Mucosa of descending colon (tissue), 3 donors: ENCODE data around the gene RBM20. TPM values are rescaled to one million over a fixed set of nuclear protein-coding genes. Genes with fewer than 3 reads are reported as not detected.
"Not testable (repeated sequence)": the region's sequence is repeated elsewhere in the genome, so short reads cannot be mapped to it uniquely, and the experiment has no call there.

Experiments used
- ATAC-seq: fragments of 200-7000 bp; cut with Tn5 transposase; one replicate; pipeline ENCODE4 v1.9.1; 2020; ENCODE audit warnings: mild to moderate bottlenecking, moderate library complexity
- DNase-seq, 3 donors: peaks; one replicate each; pipeline ENCODE4 v3.0.0-alpha.2; 2020
- H3K36me3 ChIP-seq: fragments of 200-600 bp; one replicate; pipeline ENCODE4 v1.8.0; 2021; ENCODE audit warnings: low read depth, mild to moderate bottlenecking
- H3K4me1 ChIP-seq: fragments of 200-600 bp; one replicate; pipeline ENCODE4 v1.8.0; 2021; ENCODE audit warnings: low read depth, mild to moderate bottlenecking
- H3K4me3 ChIP-seq: fragments of 200-600 bp; one replicate; pipeline ENCODE4 v1.8.0; 2021; ENCODE audit warnings: mild to moderate bottlenecking
- H3K9me3 ChIP-seq: fragments of 200-600 bp; one replicate; pipeline ENCODE4 v1.8.0; 2021; ENCODE audit warnings: mild to moderate bottlenecking
- intact Hi-C, 2 donors: fragments of 100-400 bp; cut with DNase I in 1 of 2; cut with micrococcal nuclease in 1 of 2; formaldehyde crosslinking; loops; one replicate each; pipeline versions ENCODE4 v1.11.0 to v1.11.1; 2022; cut with DNase I, micrococcal nuclease
- total RNA-seq, 3 donors: library from RNA; stranded (reverse); fragmentation: NEBNext Ultra II Directional in 2 of 3; extraction: Animal tissue kit (Norgen Biotek cat#: 25700) in 2 of 3; gene quantifications; one replicate each; pipeline versions ENCODE4 v1.2.1 to v1.2.4, GENCODE V29; 2021 to 2023
- TF ChIP-seq, protein P1 (sequence below): fragments of 200-600 bp; IDR thresholded peaks from one replicate; pipeline ENCODE4 v1.8.0; 2022; ENCODE audit warnings: antibody characterized with exemption, mild to moderate bottlenecking
- donor health status: DM: no; HTN: no; CAD: no; lungs with moderate emphysema.
- donor health status: DM: no; HTN: no; CAD: no.
- donor health status: DM: no; HTN: yes; CAD: no.

Gene RBM20
- total RNA-seq, 3 donors from 2014 or later, result 0.46 to 9.7 (median 2.0) TPM

- Histone ChIP-seq H3K4me3 (no peak overlapping the region), H3K36me3 (no peaks in the 10 kb centered on the region), H3K4me1 (peaks cover 59% of the 10 kb centered on the region), H3K9me3 (no peaks in the 10 kb centered on the region)
- ATAC-seq, result no peak
- DNase-seq, result no peak
- intact Hi-C loops, result no loop called here
- TF ChIP-seq, protein P1, sequence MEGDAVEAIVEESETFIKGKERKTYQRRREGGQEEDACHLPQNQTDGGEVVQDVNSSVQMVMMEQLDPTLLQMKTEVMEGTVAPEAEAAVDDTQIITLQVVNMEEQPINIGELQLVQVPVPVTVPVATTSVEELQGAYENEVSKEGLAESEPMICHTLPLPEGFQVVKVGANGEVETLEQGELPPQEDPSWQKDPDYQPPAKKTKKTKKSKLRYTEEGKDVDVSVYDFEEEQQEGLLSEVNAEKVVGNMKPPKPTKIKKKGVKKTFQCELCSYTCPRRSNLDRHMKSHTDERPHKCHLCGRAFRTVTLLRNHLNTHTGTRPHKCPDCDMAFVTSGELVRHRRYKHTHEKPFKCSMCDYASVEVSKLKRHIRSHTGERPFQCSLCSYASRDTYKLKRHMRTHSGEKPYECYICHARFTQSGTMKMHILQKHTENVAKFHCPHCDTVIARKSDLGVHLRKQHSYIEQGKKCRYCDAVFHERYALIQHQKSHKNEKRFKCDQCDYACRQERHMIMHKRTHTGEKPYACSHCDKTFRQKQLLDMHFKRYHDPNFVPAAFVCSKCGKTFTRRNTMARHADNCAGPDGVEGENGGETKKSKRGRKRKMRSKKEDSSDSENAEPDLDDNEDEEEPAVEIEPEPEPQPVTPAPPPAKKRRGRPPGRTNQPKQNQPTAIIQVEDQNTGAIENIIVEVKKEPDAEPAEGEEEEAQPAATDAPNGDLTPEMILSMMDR, result no peak
These were observed 221.8 kb downstream of the RBM20 start for GRCh38 chr10:110865809-110866482.

DNA sequence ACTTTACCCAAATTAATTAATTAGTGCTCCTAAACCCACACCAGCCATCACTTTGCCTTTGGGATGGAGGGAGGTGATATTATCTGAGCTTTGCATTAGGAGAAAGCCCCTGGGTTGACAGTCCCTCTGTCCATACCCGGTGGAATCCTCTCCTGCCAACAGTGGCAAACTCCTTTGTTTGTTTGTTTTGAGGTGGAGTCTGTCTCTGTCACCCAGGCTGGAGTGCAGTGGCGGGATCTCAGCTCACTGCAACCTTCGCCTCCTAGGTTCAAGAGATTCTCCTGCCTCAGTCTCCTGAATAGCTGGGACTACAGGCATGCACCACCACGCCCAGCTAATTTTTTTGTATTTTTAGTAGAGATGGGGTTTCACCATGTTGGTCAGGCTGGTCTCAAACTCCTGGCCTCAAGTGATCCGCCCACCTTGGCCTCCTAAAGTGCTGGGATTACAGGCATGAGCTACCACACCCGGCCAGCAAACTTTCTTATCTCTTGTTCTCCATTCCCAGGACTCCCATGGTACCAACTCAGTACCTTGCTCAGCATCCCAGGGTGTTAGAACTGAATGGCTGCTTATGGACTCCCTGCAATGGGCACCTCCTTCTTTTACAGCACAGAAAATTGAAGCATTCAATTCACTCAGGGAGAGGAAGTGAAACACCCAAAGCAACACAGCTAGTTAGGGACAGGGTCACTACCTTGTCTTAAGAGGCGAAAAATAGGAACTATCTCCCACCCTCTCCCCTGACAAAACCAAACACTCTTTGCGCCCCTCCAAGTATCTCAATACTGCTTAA lies 223.1 kb downstream of the RBM20 start:
- H3K36me3 ChIP-seq, H3K4me3 ChIP-seq, intact Hi-C loops, H3K9me3 ChIP-seq: not testable (repeated sequence)
- DNase-seq (peak in 2 of 3 donors; percentile 41 to 53), ATAC-seq (peak; percentile 22)
- peaks cover 47% of the 10 kb centered on the region for H3K4me1 ChIP-seq

DNA sequence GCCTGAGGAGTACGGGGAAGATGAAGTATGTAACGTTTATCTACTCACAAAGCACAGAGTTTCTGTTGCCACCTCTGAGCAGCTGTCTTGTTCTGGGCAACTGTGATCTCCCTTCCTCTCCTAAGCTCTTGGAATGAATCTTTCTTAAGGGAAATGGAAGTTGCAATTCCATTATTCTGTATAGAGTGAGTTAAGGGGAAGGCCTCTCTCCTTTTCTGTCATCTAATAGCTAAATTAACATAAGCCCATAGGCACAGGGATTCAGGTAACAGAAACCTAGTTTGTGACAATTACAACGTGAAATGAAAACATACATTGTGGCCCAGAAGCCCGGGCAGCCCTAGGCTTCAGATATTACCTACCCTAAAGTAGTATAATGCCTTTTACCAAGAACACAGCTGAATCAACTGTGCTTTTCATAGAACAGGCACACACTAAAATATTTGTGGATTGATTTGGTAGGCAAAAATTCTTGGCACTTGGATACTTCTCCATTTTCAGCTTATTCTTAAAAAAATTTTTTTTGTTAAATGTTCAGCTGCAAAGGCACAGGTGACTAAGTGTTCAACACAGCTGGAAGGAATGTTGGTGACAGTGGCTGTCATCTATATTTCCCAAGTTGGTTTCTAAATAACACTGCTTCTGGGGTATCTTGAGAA lies 223.8 kb downstream of the RBM20 start:
- intact Hi-C loops, result no loop called here
- DNase-seq, result no peak
- Histone ChIP-seq H3K4me1 (peaks cover 46% of the 10 kb centered on the region), H3K36me3 (no peaks in the 10 kb centered on the region), H3K4me3 (no peak overlapping the region), H3K9me3 (no peaks in the 10 kb centered on the region)
- TF ChIP-seq, protein P1, result no peak
- no peak for ATAC-seq

DNA sequence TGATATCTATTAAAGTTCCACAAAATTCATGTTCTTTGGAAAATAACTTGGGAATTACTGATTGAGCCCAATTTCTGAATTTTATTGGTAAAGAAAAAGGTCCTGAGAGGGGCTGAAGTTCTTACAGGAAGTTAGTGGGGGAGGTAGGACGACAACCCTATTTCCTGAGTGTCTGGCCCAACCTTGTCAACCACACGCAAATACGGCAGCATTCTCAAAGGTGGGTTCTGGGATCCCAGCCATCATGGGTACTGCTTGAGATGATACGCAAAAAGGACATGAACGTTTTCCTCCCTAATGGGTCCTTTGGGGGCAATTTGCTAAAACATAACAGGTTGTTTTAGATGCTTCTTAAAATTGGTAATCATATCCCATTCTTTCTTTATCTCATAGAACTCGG lies 224.8 kb downstream of the RBM20 start:
- TF ChIP-seq, protein P1, result no peak
- peak in 1 of 3 donors; percentile 56 for DNase-seq
- ATAC-seq, result no peak
- peaks cover 43% of the 10 kb centered on the region for H3K4me1 ChIP-seq
- no peak overlapping the region for H3K4me3 ChIP-seq
- intact Hi-C loops, result no loop called here
- no peaks in the 10 kb centered on the region for H3K9me3 ChIP-seq
- no peaks in the 10 kb centered on the region for H3K36me3 ChIP-seq

- Histone ChIP-seq H3K9me3 (no peaks in the 10 kb centered on the region), H3K4me3 (no peak overlapping the region), H3K36me3 (no peaks in the 10 kb centered on the region), H3K4me1 (peaks cover 42% of the 10 kb centered on the region)
- TF ChIP-seq, protein P1, result no peak
- intact Hi-C loops, result loop anchor here (10.0 kb wide), 2 partner anchors 46 to 66 kb away; no protein-coding TSS in a partner anchor
- ATAC-seq (no peak), DNase-seq (peak in 1 of 3 donors; percentile 39)
These were observed 226.7 kb downstream of the RBM20 start for GRCh38 chr10:110870823-110871297.
